D721Med (cell line): ENCODE data around the gene DLX2.
"Not testable (repeated sequence)": the region's sequence is repeated elsewhere in the genome, so short reads cannot be mapped to it uniquely, and the experiment has no call there.

Experiments used
- DNase-seq: peaks from one replicate; pipeline ENCODE4 v3.0.0; 2011; ENCODE audit warnings: low spot score; ENCODE audit not compliant: insufficient read length
- FAIRE-seq: peaks from 2 replicates; lab custom pipeline; 2011; peaks lifted over from hg19 to GRCh38; lab: Jason Lieb, UNC
- TF ChIP-seq, protein P1 (sequence below): IDR thresholded peaks from 2 replicates; pipeline ENCODE4 v1.5.1; 2012; ENCODE audit warnings: mild to moderate bottlenecking, control low read depth; ENCODE audit not compliant: insufficient read depth; ENCODE audit errors: missing control alignments

Gene DLX2

GRCh38 chr2:172079838-172080640 is 22.7 kb downstream of the DLX2 start:
- FAIRE-seq = no peak
- no peak for DNase-seq
- TF ChIP-seq, protein P1, sequence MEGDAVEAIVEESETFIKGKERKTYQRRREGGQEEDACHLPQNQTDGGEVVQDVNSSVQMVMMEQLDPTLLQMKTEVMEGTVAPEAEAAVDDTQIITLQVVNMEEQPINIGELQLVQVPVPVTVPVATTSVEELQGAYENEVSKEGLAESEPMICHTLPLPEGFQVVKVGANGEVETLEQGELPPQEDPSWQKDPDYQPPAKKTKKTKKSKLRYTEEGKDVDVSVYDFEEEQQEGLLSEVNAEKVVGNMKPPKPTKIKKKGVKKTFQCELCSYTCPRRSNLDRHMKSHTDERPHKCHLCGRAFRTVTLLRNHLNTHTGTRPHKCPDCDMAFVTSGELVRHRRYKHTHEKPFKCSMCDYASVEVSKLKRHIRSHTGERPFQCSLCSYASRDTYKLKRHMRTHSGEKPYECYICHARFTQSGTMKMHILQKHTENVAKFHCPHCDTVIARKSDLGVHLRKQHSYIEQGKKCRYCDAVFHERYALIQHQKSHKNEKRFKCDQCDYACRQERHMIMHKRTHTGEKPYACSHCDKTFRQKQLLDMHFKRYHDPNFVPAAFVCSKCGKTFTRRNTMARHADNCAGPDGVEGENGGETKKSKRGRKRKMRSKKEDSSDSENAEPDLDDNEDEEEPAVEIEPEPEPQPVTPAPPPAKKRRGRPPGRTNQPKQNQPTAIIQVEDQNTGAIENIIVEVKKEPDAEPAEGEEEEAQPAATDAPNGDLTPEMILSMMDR = no peak

DNA sequence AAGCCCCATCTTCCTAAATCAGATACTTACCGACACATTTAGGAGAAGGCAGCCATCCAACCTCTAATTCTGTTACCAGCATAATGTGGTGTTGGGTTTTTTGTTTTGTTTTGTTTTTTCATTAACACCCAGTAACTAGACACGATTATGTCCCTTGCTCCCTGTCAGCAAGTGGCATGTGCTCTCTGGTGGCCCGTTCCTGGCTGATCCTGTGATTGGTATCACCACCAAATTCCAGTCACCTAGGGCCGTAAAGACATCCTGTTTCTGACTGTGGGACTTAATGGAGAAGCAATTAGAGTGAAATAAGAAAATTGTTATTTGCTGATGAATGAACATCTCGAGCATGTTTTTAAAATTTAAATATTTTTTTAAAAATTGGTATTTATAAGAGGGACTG is 23.3 kb downstream of the DLX2 start:
- no peak for FAIRE-seq
- TF ChIP-seq, protein P1 = no peak
- DNase-seq = no peak

DNA sequence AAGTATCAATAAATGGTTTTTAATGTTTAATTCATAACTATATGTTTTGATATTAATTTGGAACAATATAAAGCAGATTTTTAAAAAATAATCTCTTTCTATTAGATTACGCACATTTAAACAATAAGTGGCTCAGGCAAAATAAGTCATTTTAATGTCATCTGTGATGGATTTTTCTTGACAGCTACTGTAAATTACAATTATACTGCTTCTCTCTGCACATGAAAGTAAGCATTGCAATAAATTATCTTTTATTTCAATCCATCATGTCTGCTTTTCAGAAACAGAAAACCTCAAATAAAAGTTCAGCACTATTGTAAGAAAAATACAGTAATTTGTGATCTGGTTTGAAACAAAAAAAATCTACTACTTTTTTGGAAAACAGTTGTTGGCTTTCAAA is 28.4 kb downstream of the DLX2 start:
- TF ChIP-seq, protein P1 = no peak
- FAIRE-seq (no peak), DNase-seq (no peak)

DNA sequence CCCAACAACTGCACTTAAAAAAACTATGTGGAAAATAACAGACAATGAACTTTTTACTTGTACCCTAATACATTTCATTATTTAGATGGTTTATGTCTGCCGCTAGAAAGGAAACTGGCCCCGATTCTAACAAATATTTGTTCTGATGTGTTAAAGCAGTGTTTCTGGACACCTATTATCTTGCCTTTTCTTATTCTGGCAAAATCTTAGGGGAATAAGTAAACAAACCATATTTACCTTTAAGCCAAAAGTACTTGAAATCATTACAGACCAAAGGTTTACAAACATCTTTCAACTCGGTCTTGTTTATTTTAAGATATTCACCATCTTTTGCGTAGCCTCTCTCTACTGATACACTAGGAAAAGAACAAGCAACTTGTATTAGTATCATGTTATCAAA is 29.2 kb downstream of the DLX2 start:
- FAIRE-seq (no peak), DNase-seq (no peak)
- TF ChIP-seq, protein P1 = no peak

- FAIRE-seq (no peak), DNase-seq (no peak)
- TF ChIP-seq, protein P1 = no peak
Observed at GRCh38 chr2:172072706-172073105, 30.0 kb downstream of the DLX2 start.

DNA sequence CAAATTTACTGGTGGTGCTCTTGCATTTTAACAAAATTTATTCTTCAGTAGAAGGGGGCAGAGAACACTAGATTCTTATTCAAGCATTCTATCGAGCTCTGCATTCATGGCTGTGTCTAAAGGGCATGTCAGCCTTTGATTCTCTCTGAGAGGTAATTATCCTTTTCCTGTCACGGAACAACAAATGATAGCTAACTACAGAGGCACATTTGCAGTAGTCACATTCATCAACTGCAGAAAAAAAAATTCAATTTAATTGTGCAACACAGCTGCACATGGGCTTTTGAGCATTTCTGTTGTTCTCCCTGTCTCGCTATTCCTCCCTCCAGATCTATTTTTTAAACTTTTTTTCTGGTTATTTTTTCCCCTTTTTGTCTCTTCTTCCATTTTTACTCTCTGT is 30.4 kb downstream of the DLX2 start:
- DNase-seq (no peak), FAIRE-seq (no peak)
- TF ChIP-seq, protein P1 = no peak

- no peak for DNase-seq
- FAIRE-seq = no peak
- TF ChIP-seq, protein P1 = no peak
Observed at GRCh38 chr2:172070936-172071335, 31.8 kb downstream of the DLX2 start.

DNA sequence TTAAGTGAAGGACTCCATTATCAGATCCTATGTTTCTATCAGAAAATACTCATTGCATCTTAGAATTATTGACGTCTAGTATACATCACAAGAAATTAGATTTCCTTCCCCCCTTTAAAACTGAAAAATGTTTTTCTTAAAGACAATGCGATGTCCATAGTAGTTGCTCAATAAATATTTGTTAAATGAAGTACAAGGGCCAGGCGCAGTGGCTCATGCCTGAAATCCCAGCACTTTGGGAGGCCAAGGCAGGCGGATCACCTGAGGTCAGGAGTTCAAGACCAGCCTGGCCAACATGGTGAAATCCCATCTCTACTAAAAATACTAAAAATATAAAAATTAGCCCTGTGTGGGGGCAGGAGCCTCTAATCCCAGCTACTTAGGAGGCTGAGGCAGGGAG is 34.8 kb downstream of the DLX2 start:
- FAIRE-seq = not testable (repeated sequence)

More for the DNA sequence above, 34.8 kb downstream of the DLX2 start:
- not testable (repeated sequence) for DNase-seq
